ENCODE measurements around the gene MRGPRF.

Gene MRGPRF

GRCh38 chr11:69059429-69059828 lies 46.4 kb upstream of the MRGPRF start:
- no peak overlapping the region for H3K23ac ChIP-seq (ENCODE audit: low read length)
- H3K36me3 ChIP-seq (ENCODE audit: control insufficient read depth, insufficient read depth, low read length) = no peaks in the 10 kb centered on the region
- no peak overlapping the region for H3K4me3 ChIP-seq (ENCODE audit: low read length)
- H4K5ac ChIP-seq (ENCODE audit: low read length) = no peak overlapping the region
- H2BK5ac ChIP-seq (ENCODE audit: low read length) = no peak overlapping the region
- no peaks in the 10 kb centered on the region for H3K79me2 ChIP-seq (ENCODE audit: control insufficient read depth, insufficient read depth, low read length)
- no CpG with 5 or more reads among the region's 7 CpGs for WGBS (ENCODE audit: extremely low coverage, insufficient coverage, low lambda C conversion rate)
- H2BK15ac ChIP-seq (replicated peaks; ENCODE audit: low read depth) = no peak overlapping the region
- no peak overlapping the region for H3K18ac ChIP-seq (ENCODE audit: low read length)
- no peaks in the 10 kb centered on the region for H3K27me3 ChIP-seq (ENCODE audit: insufficient read depth, low read length, poor library complexity)
- no peak overlapping the region for H4K8ac ChIP-seq (ENCODE audit: low read depth, low read length)
- no peak overlapping the region for H3K27ac ChIP-seq (ENCODE audit: low read depth, low read length)
- H3K4ac ChIP-seq (ENCODE audit: low read depth, low read length) = no peak overlapping the region
- no peak overlapping the region for H3K56ac ChIP-seq (ENCODE audit: low read length)
- H3K4me2 ChIP-seq (ENCODE audit: low read length) = no peak overlapping the region
- H2AK5ac ChIP-seq (ENCODE audit: low read length) = no peak overlapping the region
- peaks cover 8% of the 10 kb centered on the region for H3K79me1 ChIP-seq (ENCODE audit: low read length)
- no peak overlapping the region for H2BK120ac ChIP-seq (ENCODE audit: low read depth, low read length)
- no peak overlapping the region for H3K9ac ChIP-seq (ENCODE audit: low read length)
- no peak for DNase-seq
- no peaks in the 10 kb centered on the region for H3K4me1 ChIP-seq (ENCODE audit: control insufficient read depth, low read depth, low read length)

- no peak overlapping the region for H3K23ac ChIP-seq (ENCODE audit: low read length)
- no peak overlapping the region for H3K56ac ChIP-seq (ENCODE audit: low read length)
- H3K4ac ChIP-seq (ENCODE audit: low read depth, low read length) = no peak overlapping the region
- WGBS (ENCODE audit: extremely low coverage, insufficient coverage, low lambda C conversion rate) = no CpG with 5 or more reads among the region's 23 CpGs
- H3K27ac ChIP-seq (ENCODE audit: low read depth, low read length) = no peak overlapping the region
- no peak overlapping the region for H4K8ac ChIP-seq (ENCODE audit: low read depth, low read length)
- no peak overlapping the region for H2BK15ac ChIP-seq (replicated peaks; ENCODE audit: low read depth)
- H3K36me3 ChIP-seq (ENCODE audit: control insufficient read depth, insufficient read depth, low read length) = no peaks in the 10 kb centered on the region
- H2BK5ac ChIP-seq (ENCODE audit: low read length) = no peak overlapping the region
- no peak overlapping the region for H2BK120ac ChIP-seq (ENCODE audit: low read depth, low read length)
- no peak overlapping the region for H2AK5ac ChIP-seq (ENCODE audit: low read length)
- no peak overlapping the region for H3K18ac ChIP-seq (ENCODE audit: low read length)
- peaks cover 1% of the 10 kb centered on the region for H3K79me2 ChIP-seq (ENCODE audit: control insufficient read depth, insufficient read depth, low read length)
- H3K27me3 ChIP-seq (ENCODE audit: insufficient read depth, low read length, poor library complexity) = no peaks in the 10 kb centered on the region
- peaks cover 8% of the 10 kb centered on the region for H3K79me1 ChIP-seq (ENCODE audit: low read length)
- H3K9ac ChIP-seq (ENCODE audit: low read length) = no peak overlapping the region
- H4K5ac ChIP-seq (ENCODE audit: low read length) = no peak overlapping the region
- no peak overlapping the region for H3K4me3 ChIP-seq (ENCODE audit: low read length)
- no peak overlapping the region for H3K4me2 ChIP-seq (ENCODE audit: low read length)
- H3K4me1 ChIP-seq (ENCODE audit: control insufficient read depth, low read depth, low read length) = no peaks in the 10 kb centered on the region
- no peak for DNase-seq
Measured at GRCh38 chr11:69058511-69059270, 45.6 kb upstream of the MRGPRF start.

GRCh38 chr11:69057801-69058200 lies 44.8 kb upstream of the MRGPRF start:
- no peak for DNase-seq
- H3K27me3 ChIP-seq (ENCODE audit: insufficient read depth, low read length, poor library complexity) = no peaks in the 10 kb centered on the region
- no peak overlapping the region for H3K4me3 ChIP-seq (ENCODE audit: low read length)
- H2BK120ac ChIP-seq (ENCODE audit: low read depth, low read length) = no peak overlapping the region
- H3K79me1 ChIP-seq (ENCODE audit: low read length) = peaks cover 8% of the 10 kb centered on the region
- no CpG with 5 or more reads among the region's 14 CpGs for WGBS (ENCODE audit: extremely low coverage, insufficient coverage, low lambda C conversion rate)
- no peak overlapping the region for H3K56ac ChIP-seq (ENCODE audit: low read length)
- no peak overlapping the region for H2BK5ac ChIP-seq (ENCODE audit: low read length)
- no peak overlapping the region for H4K8ac ChIP-seq (ENCODE audit: low read depth, low read length)
- H3K9ac ChIP-seq (ENCODE audit: low read length) = no peak overlapping the region
- H2BK15ac ChIP-seq (replicated peaks; ENCODE audit: low read depth) = no peak overlapping the region
- H3K79me2 ChIP-seq (ENCODE audit: control insufficient read depth, insufficient read depth, low read length) = peaks cover 4% of the 10 kb centered on the region
- H3K4me1 ChIP-seq (ENCODE audit: control insufficient read depth, low read depth, low read length) = no peaks in the 10 kb centered on the region
- H3K4me2 ChIP-seq (ENCODE audit: low read length) = no peak overlapping the region
- no peak overlapping the region for H3K4ac ChIP-seq (ENCODE audit: low read depth, low read length)
- no peak overlapping the region for H3K18ac ChIP-seq (ENCODE audit: low read length)
- no peaks in the 10 kb centered on the region for H3K36me3 ChIP-seq (ENCODE audit: control insufficient read depth, insufficient read depth, low read length)
- no peak overlapping the region for H2AK5ac ChIP-seq (ENCODE audit: low read length)
- no peak overlapping the region for H3K23ac ChIP-seq (ENCODE audit: low read length)
- no peak overlapping the region for H3K27ac ChIP-seq (ENCODE audit: low read depth, low read length)
- no peak overlapping the region for H4K5ac ChIP-seq (ENCODE audit: low read length)

GRCh38 chr11:69057236-69057635 lies 44.2 kb upstream of the MRGPRF start:
- no peaks in the 10 kb centered on the region for H3K4me1 ChIP-seq (ENCODE audit: control insufficient read depth, low read depth, low read length)
- H3K79me2 ChIP-seq (ENCODE audit: control insufficient read depth, insufficient read depth, low read length) = peaks cover 5% of the 10 kb centered on the region
- H2BK120ac ChIP-seq (ENCODE audit: low read depth, low read length) = no peak overlapping the region
- no peak overlapping the region for H3K56ac ChIP-seq (ENCODE audit: low read length)
- H4K5ac ChIP-seq (ENCODE audit: low read length) = no peak overlapping the region
- H3K27me3 ChIP-seq (ENCODE audit: insufficient read depth, low read length, poor library complexity) = no peaks in the 10 kb centered on the region
- no peak overlapping the region for H3K4me3 ChIP-seq (ENCODE audit: low read length)
- H3K18ac ChIP-seq (ENCODE audit: low read length) = no peak overlapping the region
- no peak overlapping the region for H2BK5ac ChIP-seq (ENCODE audit: low read length)
- no peak overlapping the region for H3K27ac ChIP-seq (ENCODE audit: low read depth, low read length)
- H3K36me3 ChIP-seq (ENCODE audit: control insufficient read depth, insufficient read depth, low read length) = no peaks in the 10 kb centered on the region
- peaks cover 8% of the 10 kb centered on the region for H3K79me1 ChIP-seq (ENCODE audit: low read length)
- no peak overlapping the region for H3K23ac ChIP-seq (ENCODE audit: low read length)
- no peak for DNase-seq
- H3K4ac ChIP-seq (ENCODE audit: low read depth, low read length) = no peak overlapping the region
- no peak overlapping the region for H2AK5ac ChIP-seq (ENCODE audit: low read length)
- H3K4me2 ChIP-seq (ENCODE audit: low read length) = no peak overlapping the region
- H4K8ac ChIP-seq (ENCODE audit: low read depth, low read length) = no peak overlapping the region
- no peak overlapping the region for H2BK15ac ChIP-seq (replicated peaks; ENCODE audit: low read depth)
- no CpG with 5 or more reads among the region's 15 CpGs for WGBS (ENCODE audit: extremely low coverage, insufficient coverage, low lambda C conversion rate)
- no peak overlapping the region for H3K9ac ChIP-seq (ENCODE audit: low read length)

- H3K18ac ChIP-seq (ENCODE audit: low read length) = no peak overlapping the region
- no peak overlapping the region for H2BK120ac ChIP-seq (ENCODE audit: low read depth, low read length)
- H3K27ac ChIP-seq (ENCODE audit: low read depth, low read length) = no peak overlapping the region
- DNase-seq = no peak
- H2AK5ac ChIP-seq (ENCODE audit: low read length) = no peak overlapping the region
- no peak overlapping the region for H2BK5ac ChIP-seq (ENCODE audit: low read length)
- H3K79me2 ChIP-seq (ENCODE audit: control insufficient read depth, insufficient read depth, low read length) = peaks cover 17% of the 10 kb centered on the region
- H3K4me1 ChIP-seq (ENCODE audit: control insufficient read depth, low read depth, low read length) = no peaks in the 10 kb centered on the region
- no peaks in the 10 kb centered on the region for H3K27me3 ChIP-seq (ENCODE audit: insufficient read depth, low read length, poor library complexity)
- H3K56ac ChIP-seq (ENCODE audit: low read length) = no peak overlapping the region
- no CpG with 5 or more reads among the region's 22 CpGs for WGBS (ENCODE audit: extremely low coverage, insufficient coverage, low lambda C conversion rate)
- no peak overlapping the region for H4K5ac ChIP-seq (ENCODE audit: low read length)
- H3K36me3 ChIP-seq (ENCODE audit: control insufficient read depth, insufficient read depth, low read length) = no peaks in the 10 kb centered on the region
- H2BK15ac ChIP-seq (replicated peaks; ENCODE audit: low read depth) = no peak overlapping the region
- no peak overlapping the region for H3K4ac ChIP-seq (ENCODE audit: low read depth, low read length)
- H3K9ac ChIP-seq (ENCODE audit: low read length) = no peak overlapping the region
- no peak overlapping the region for H3K4me3 ChIP-seq (ENCODE audit: low read length)
- no peak overlapping the region for H4K8ac ChIP-seq (ENCODE audit: low read depth, low read length)
- no peak overlapping the region for H3K23ac ChIP-seq (ENCODE audit: low read length)
- no peak overlapping the region for H3K4me2 ChIP-seq (ENCODE audit: low read length)
- H3K79me1 ChIP-seq (ENCODE audit: low read length) = peaks cover 17% of the 10 kb centered on the region
Measured at GRCh38 chr11:69055598-69056516, 42.8 kb upstream of the MRGPRF start.
